CD14-positive monocyte (primary cell): ENCODE data around the gene DYNC2I2. TPM values are rescaled to one million over a fixed set of nuclear protein-coding genes. Genes with fewer than 3 reads are reported as not detected.

ENCODE experiments used
- DNase-seq, 3 donors: peaks; one replicate each; pipeline ENCODE4 v3.0.0-alpha.2; 2011 to 2022
- H2AFZ ChIP-seq: 2 replicates; pipeline ENCODE4 v1.6.0; 2012; ENCODE audit warnings: mild to moderate bottlenecking, low read depth, low read length, inconsistent platforms; ENCODE audit not compliant: insufficient read depth, poor library complexity, severe bottlenecking
- H3K27ac ChIP-seq, 2 donors: 1 replicate in 1 of 2; 2 replicates in 1 of 2; pipeline ENCODE4 v1.5.1; 2012 to 2013; ENCODE audit warnings: low read length in 2 of 2, control low read depth in 1 of 2, inconsistent platforms in 1 of 2, low read depth in 1 of 2, mild to moderate bottlenecking in 1 of 2
- H3K27me3 ChIP-seq, 2 donors: one replicate each; pipeline versions ENCODE4 v1.6.0 to v1.6.1; 2011 to 2013; ENCODE audit warnings: low read length in 2 of 2; ENCODE audit not compliant: control insufficient read depth in 2 of 2, insufficient read depth in 2 of 2
- H3K36me3 ChIP-seq, 2 donors: replicated peaks in 1 of 2; 1 replicate in 1 of 2; 2 replicates in 1 of 2; pipeline versions ENCODE4 v1.5.1 to v1.6.1; 2012 to 2013; ENCODE audit warnings: low read length in 2 of 2, control low read depth in 1 of 2, inconsistent platforms in 1 of 2, mild to moderate bottlenecking in 1 of 2; ENCODE audit not compliant: insufficient read depth in 2 of 2, control insufficient read depth in 1 of 2
- H3K4me1 ChIP-seq, 2 donors: 1 replicate in 1 of 2; 2 replicates in 1 of 2; pipeline versions ENCODE4 v1.5.1 to v1.6.1; 2012 to 2013; ENCODE audit warnings: low read length in 2 of 2, control low read depth in 1 of 2, inconsistent platforms in 1 of 2, mild to moderate bottlenecking in 1 of 2, moderate library complexity in 1 of 2; ENCODE audit not compliant: insufficient read depth in 2 of 2, control insufficient read depth in 1 of 2
- H3K4me2 ChIP-seq: replicated peaks from 2 replicates; pipeline ENCODE3; 2012; ENCODE audit warnings: low read length, moderate library complexity, mild to moderate bottlenecking; ENCODE audit not compliant: poor library complexity, severe bottlenecking; ENCODE audit errors: extremely low read depth
- H3K4me3 ChIP-seq, 3 experiments: fragments of 200-600 bp in 1 of 3; sonication (generic) in 1 of 3; replicated peaks in 1 of 3; 1 replicate in 2 of 3; 2 replicates in 1 of 3; pipeline ENCODE4 v1.5.1; 2011 to 2013; ENCODE audit warnings: low read length in 3 of 3, mild to moderate bottlenecking in 3 of 3, control low read depth in 2 of 3, low read depth in 2 of 3, inconsistent platforms in 1 of 3, moderate library complexity in 1 of 3
- H3K79me2 ChIP-seq: 2 replicates; pipeline ENCODE4 v1.6.0; 2012; ENCODE audit warnings: mild to moderate bottlenecking, control low read depth, inconsistent platforms, low read length, moderate library complexity; ENCODE audit not compliant: insufficient read depth
- H3K9ac ChIP-seq: 2 replicates; pipeline ENCODE4 v1.6.0; 2017; ENCODE audit warnings: low read length, mild to moderate bottlenecking; ENCODE audit not compliant: insufficient read depth, poor library complexity, severe bottlenecking
- H3K9me3 ChIP-seq, 2 donors: replicated peaks in 1 of 2; 1 replicate in 1 of 2; 2 replicates in 1 of 2; pipeline versions ENCODE4 v1.5.1 to v1.6.1; 2012 to 2013; ENCODE audit warnings: low read length in 2 of 2, control low read depth in 1 of 2; ENCODE audit not compliant: control insufficient read depth in 1 of 2, insufficient read depth in 1 of 2
- H4K20me1 ChIP-seq: 2 replicates; pipeline ENCODE4 v1.6.0; 2012; ENCODE audit warnings: mild to moderate bottlenecking, low read length, control low read depth, moderate library complexity; ENCODE audit not compliant: insufficient read depth
- H3K27ac Mint-ChIP-seq, 7 donors: one replicate each; pipeline ENCODE4 v1.8.0; 2020; ENCODE audit warnings: mild to moderate bottlenecking in 7 of 7, mixed read lengths in 7 of 7, moderate library complexity in 6 of 7, inconsistent platforms in 2 of 7
- H3K27me3 Mint-ChIP-seq, 3 donors: one replicate each; pipeline ENCODE4 v1.8.0; 2021 to 2022; ENCODE audit warnings: low read depth in 3 of 3, mild to moderate bottlenecking in 3 of 3, mixed read lengths in 3 of 3, moderate library complexity in 3 of 3, inconsistent platforms in 1 of 3
- H3K36me3 Mint-ChIP-seq, 2 donors: one replicate each; pipeline ENCODE4 v1.8.0; 2020; ENCODE audit warnings: mixed read lengths in 2 of 2, inconsistent platforms in 1 of 2, mild to moderate bottlenecking in 1 of 2
- H3K4me1 Mint-ChIP-seq: one replicate; pipeline ENCODE4 v1.8.0; 2020; ENCODE audit warnings: mild to moderate bottlenecking, mixed read lengths
- H3K4me3 Mint-ChIP-seq, 2 donors: one replicate each; pipeline ENCODE4 v1.8.0; 2020; ENCODE audit warnings: mild to moderate bottlenecking in 2 of 2, mixed read lengths in 2 of 2, moderate library complexity in 1 of 2
- H3K9me3 Mint-ChIP-seq, 7 donors: one replicate each; pipeline ENCODE4 v1.8.0; 2020 to 2022; ENCODE audit warnings: mixed read lengths in 7 of 7, mild to moderate bottlenecking in 6 of 7, moderate library complexity in 6 of 7, inconsistent platforms in 2 of 7
- WGBS: methylation state at CpG from one replicate; pipeline ENCODE4 v1.1.5; 2013; ENCODE audit warnings: missing lambda C conversion rate; ENCODE audit not compliant: insufficient coverage; 5-methylcytosine and 5-hydroxymethylcytosine counted together
- intact Hi-C, 2 donors: fragments of 100-400 bp; cut with micrococcal nuclease; formaldehyde crosslinking; loops; one replicate each; pipeline versions ENCODE4 v1.15.0 to v1.15.1; 2023
- polyA plus RNA-seq, 3 donors: library from polyadenylated mRNA; depleted of rRNA in 1 of 3; unstranded in 2 of 3; stranded (reverse) in 1 of 3; fragments of 300-500 nt in 2 of 3; fragments of >200 nt in 1 of 3; fragmentation: Illumina TruSeq in 2 of 3; gene quantifications; 1 replicate in 2 of 3; 2 replicates in 1 of 3; pipeline ENCODE4 v1.2.3, GENCODE V29; 2012 to 2021
- TF ChIP-seq, protein P1 (sequence below): fragments of 200-600 bp; IDR thresholded peaks from one replicate; pipeline ENCODE4 v1.8.0; 2022; ENCODE audit warnings: antibody characterized with exemption, mild to moderate bottlenecking

The DYNC2I2 gene
- polyA plus RNA-seq, 3 donors, result 1.5 to 2.1 (median 1.9) TPM

DNA sequence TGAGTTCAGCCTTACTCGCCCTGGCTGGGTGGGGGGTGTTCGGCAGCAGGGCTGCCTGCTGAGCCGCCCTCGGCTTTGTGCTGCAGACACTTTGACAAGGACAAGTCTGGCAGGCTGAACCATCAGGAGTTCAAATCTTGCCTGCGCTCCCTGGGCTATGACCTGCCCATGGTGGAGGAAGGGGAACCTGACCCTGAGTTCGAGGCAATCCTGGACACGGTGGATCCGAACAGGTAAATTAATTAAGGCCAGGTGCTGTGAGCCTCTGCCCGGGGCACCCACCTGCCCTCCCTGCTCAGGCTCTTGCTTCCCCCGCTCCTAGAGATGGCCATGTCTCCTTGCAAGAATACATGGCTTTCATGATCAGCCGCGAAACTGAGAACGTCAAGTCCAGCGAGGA is 24.2 kb downstream of the DYNC2I2 start:
- intact Hi-C loops, result no loop called here
- H3K27ac ChIP-seq, result no peak overlapping the region

DNA sequence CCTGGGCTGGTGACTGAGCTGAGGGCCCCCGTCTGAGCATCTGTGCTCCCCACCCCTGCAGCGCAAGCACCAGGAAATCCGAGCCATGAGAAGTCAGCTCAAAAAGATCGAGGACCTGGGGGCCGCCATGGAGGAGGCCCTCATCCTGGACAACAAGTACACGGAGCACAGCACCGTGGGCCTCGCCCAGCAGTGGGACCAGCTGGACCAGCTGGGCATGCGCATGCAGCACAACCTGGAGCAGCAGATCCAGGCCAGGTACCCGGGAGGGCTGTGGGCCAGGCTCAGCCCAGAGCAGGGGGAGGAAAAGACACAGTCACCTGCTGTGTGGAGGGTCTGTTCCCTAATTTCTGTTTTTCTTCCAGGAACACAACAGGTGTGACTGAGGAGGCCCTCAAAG is 24.6 kb downstream of the DYNC2I2 start:
- no peaks in the 10 kb centered on the region for H3K4me1 ChIP-seq
- no peaks in the 10 kb centered on the region for H3K27me3 Mint-ChIP-seq

More for the DNA sequence above, 24.2 kb downstream of the DYNC2I2 start:
- no peak for DNase-seq
- TF ChIP-seq, protein P1, sequence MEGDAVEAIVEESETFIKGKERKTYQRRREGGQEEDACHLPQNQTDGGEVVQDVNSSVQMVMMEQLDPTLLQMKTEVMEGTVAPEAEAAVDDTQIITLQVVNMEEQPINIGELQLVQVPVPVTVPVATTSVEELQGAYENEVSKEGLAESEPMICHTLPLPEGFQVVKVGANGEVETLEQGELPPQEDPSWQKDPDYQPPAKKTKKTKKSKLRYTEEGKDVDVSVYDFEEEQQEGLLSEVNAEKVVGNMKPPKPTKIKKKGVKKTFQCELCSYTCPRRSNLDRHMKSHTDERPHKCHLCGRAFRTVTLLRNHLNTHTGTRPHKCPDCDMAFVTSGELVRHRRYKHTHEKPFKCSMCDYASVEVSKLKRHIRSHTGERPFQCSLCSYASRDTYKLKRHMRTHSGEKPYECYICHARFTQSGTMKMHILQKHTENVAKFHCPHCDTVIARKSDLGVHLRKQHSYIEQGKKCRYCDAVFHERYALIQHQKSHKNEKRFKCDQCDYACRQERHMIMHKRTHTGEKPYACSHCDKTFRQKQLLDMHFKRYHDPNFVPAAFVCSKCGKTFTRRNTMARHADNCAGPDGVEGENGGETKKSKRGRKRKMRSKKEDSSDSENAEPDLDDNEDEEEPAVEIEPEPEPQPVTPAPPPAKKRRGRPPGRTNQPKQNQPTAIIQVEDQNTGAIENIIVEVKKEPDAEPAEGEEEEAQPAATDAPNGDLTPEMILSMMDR, result no peak
- WGBS, result 97% methylated on average over 13 of the region's 14 CpGs
- Histone ChIP-seq H3K9ac (no peak overlapping the region), H3K4me2 (no peak overlapping the region), H3K79me2 (no peaks in the 10 kb centered on the region), H3K36me3 (peaks cover 42 to 66% of the 10 kb centered on the region in 2 donors), H4K20me1 (no peaks in the 10 kb centered on the region), H3K4me3 (no peak overlapping the region), H3K9me3 (no peaks in the 10 kb centered on the region), H2AFZ (no peak overlapping the region), H3K27me3 (no peaks in the 10 kb centered on the region), H3K4me1 (no peaks in the 10 kb centered on the region)
- no peak overlapping the region for H3K4me3 Mint-ChIP-seq
- peak overlapping the region in 1 of 7 donors; percentile 36 for H3K27ac Mint-ChIP-seq
- H3K4me1 Mint-ChIP-seq, result no peaks in the 10 kb centered on the region
- H3K9me3 Mint-ChIP-seq, result no peaks in the 10 kb centered on the region
- peaks cover 48 to 64% of the 10 kb centered on the region in 2 donors for H3K36me3 Mint-ChIP-seq
- no peaks in the 10 kb centered on the region for H3K27me3 Mint-ChIP-seq

More for the DNA sequence above, 24.6 kb downstream of the DYNC2I2 start:
- H3K4me3 Mint-ChIP-seq, result no peak overlapping the region
- H3K27ac Mint-ChIP-seq, result no peak overlapping the region
- H3K9me3 ChIP-seq, result no peaks in the 10 kb centered on the region
- no peaks in the 10 kb centered on the region for H3K79me2 ChIP-seq
- intact Hi-C loops, result no loop called here
- no peak for DNase-seq
- H3K9ac ChIP-seq, result no peak overlapping the region
- H3K27me3 ChIP-seq, result no peaks in the 10 kb centered on the region
- H2AFZ ChIP-seq, result no peak overlapping the region
- H3K36me3 ChIP-seq, result peaks cover 46 to 70% of the 10 kb centered on the region in 2 donors
- H3K9me3 Mint-ChIP-seq, result no peaks in the 10 kb centered on the region
- no peaks in the 10 kb centered on the region for H3K4me1 Mint-ChIP-seq
- 97% methylated on average over 10 of the region's 10 CpGs for whole genome bisulfite sequencing
- no peaks in the 10 kb centered on the region for H4K20me1 ChIP-seq
- H3K4me2 ChIP-seq, result no peak overlapping the region
- H3K4me3 ChIP-seq, result no peak overlapping the region
- TF ChIP-seq, protein P1, result no peak
- H3K27ac ChIP-seq, result no peak overlapping the region
- H3K36me3 Mint-ChIP-seq, result peaks cover 49 to 67% of the 10 kb centered on the region in 2 donors
